Breast epithelium (tissue), 4 donors: ENCODE measurements around the gene ZNF606. TPM values are rescaled to one million over a fixed set of nuclear protein-coding genes. Genes with fewer than 3 reads are reported as not detected.

ENCODE experiments used
- DNase-seq, 2 donors: peaks; one replicate each; pipeline ENCODE4 v3.0.0-alpha.2; 2019; ENCODE audit warnings: low spot score in 2 of 2
- H3K27ac ChIP-seq, 2 donors: fragments of 200-600 bp; sonication (generic) in 1 of 2; one replicate each; pipeline ENCODE4 v1.5.1; 2016 to 2019; ENCODE audit warnings: mild to moderate bottlenecking in 1 of 2
- H3K27me3 ChIP-seq, 2 donors: fragments of 200-600 bp; sonication (generic) in 1 of 2; one replicate each; pipeline versions ENCODE4 v1.5.1 to v1.6.0; 2017 to 2019; ENCODE audit warnings: control low read depth in 1 of 2, mild to moderate bottlenecking in 1 of 2
- H3K36me3 ChIP-seq: fragments of 200-600 bp; one replicate; pipeline ENCODE4 v1.5.1; 2019
- H3K4me1 ChIP-seq, 2 donors: fragments of 200-600 bp; sonication (generic); one replicate each; pipeline ENCODE4 v1.5.1; 2016 to 2019; ENCODE audit warnings: control low read depth in 1 of 2
- H3K4me3 ChIP-seq, 3 donors: fragments of 200-600 bp; sonication (generic); 1 replicate in 2 of 3; 2 replicates in 1 of 3; pipeline ENCODE4 v1.5.1; 2016 to 2019; ENCODE audit warnings: mild to moderate bottlenecking in 3 of 3, moderate library complexity in 2 of 3
- H3K9me3 ChIP-seq, 2 donors: fragments of 200-600 bp; sonication (generic) in 1 of 2; one replicate each; pipeline ENCODE4 v1.5.1; 2016 to 2019; ENCODE audit warnings: control low read depth in 1 of 2
- POLR2A ChIP-seq: fragments of 450-650 bp; IDR thresholded peaks from one replicate; pipeline ENCODE4 v1.6.1; 2016; ENCODE audit warnings: antibody characterized with exemption, mild to moderate bottlenecking, moderate library complexity
- POLR2AphosphoS5 ChIP-seq, 3 donors: sonication (generic); formaldehyde crosslinking; IDR thresholded peaks; one replicate each; pipeline ENCODE4 v1.6.1; 2017; ENCODE audit warnings: antibody characterized with exemption in 3 of 3
- intact Hi-C: fragments of 100-400 bp; cut with DNase I; formaldehyde crosslinking; loops from one replicate; pipeline ENCODE4 v1.15.1; 2023; ENCODE audit warnings: low total_unique reads
- total RNA-seq, 3 donors: library from RNA; depleted of rRNA; stranded (reverse); fragments of >200 nt; gene quantifications; one replicate each; pipeline ENCODE4 v1.1.0, GENCODE V29; 2016
- TF ChIP-seq, protein P1 (sequence below), 3 donors: fragments of 450-650 bp; IDR thresholded peaks; one replicate each; pipeline ENCODE4 v1.5.1; 2016 to 2017; ENCODE audit warnings: antibody characterized with exemption in 3 of 3, mild to moderate bottlenecking in 3 of 3, moderate library complexity in 3 of 3

Gene ZNF606
- total RNA-seq, 3 donors from 2014 or later, result 12.0 to 46.5 (median 21.6) TPM

DNA sequence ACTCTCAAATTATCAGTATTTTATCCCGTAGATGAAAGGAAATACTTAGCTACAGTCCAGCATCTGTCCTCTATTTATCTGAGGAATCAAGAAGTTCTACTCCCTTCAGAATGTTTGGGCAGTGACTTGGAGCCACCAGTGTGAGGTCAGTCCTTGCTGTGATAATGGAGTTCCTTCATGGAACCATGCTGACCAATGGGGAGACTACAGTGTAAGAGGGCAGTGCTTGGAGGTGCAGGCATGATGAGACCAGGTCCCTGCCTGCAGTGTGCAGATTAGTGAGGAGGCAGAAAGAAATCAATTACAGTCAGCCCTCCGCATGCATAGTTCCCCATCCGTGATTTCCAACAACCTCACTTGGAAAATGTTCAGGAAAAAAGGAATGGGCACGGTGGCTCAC is 28.2 kb downstream of the ZNF606 start, which contains the start of gene C19orf18:
Gene C19orf18, minus strand, starts transcription at position 101 of the 400 bp plus-strand sequence. CDS start 102 bp downstream, outside the sequence.
- Histone ChIP-seq H3K4me3 (no peak within 1 kb of the TSS), H3K9me3 (peaks cover 94 to 100% of the 10 kb centered on the region in 2 donors), H3K4me1 (no peaks in the 10 kb centered on the region), H3K27me3 (no peaks in the 10 kb centered on the region), H3K27ac (no peak within 1 kb of the TSS), H3K36me3 (peaks cover 12% of the 10 kb centered on the region)
- TF ChIP-seq, protein P1, sequence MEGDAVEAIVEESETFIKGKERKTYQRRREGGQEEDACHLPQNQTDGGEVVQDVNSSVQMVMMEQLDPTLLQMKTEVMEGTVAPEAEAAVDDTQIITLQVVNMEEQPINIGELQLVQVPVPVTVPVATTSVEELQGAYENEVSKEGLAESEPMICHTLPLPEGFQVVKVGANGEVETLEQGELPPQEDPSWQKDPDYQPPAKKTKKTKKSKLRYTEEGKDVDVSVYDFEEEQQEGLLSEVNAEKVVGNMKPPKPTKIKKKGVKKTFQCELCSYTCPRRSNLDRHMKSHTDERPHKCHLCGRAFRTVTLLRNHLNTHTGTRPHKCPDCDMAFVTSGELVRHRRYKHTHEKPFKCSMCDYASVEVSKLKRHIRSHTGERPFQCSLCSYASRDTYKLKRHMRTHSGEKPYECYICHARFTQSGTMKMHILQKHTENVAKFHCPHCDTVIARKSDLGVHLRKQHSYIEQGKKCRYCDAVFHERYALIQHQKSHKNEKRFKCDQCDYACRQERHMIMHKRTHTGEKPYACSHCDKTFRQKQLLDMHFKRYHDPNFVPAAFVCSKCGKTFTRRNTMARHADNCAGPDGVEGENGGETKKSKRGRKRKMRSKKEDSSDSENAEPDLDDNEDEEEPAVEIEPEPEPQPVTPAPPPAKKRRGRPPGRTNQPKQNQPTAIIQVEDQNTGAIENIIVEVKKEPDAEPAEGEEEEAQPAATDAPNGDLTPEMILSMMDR (IDR thresholded peaks at IDR 0.05), result no peak
- no peak for TF ChIP-seq POLR2A
- TF ChIP-seq POLR2AphosphoS5 (IDR thresholded peaks at IDR 0.05), result no peak
- intact Hi-C loops, result no loop called here
- no peak for DNase-seq

DNA sequence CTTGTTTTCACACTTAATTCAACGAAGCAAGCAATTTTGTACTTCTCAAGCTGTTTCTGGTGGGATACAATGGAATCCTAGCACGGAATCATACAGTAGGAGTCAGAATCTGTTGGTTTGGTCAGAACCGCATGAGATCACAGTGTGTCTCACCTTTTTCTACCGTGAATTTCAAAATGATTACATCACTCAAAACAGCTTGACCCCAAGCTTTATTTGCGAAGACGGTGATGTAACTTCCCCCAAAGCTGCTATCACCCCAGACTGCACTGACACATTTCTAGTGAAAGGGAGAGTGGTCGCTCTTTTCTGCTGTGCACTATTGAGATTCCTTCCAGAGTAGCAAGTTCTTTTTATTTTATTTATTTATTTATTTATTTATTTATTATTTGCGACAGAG is 37.9 kb downstream of the ZNF606 start:
- DNase-seq, result no peak
- H3K27ac ChIP-seq, result no peak overlapping the region
- H3K27me3 ChIP-seq, result no peaks in the 10 kb centered on the region
- no peak overlapping the region for H3K4me3 ChIP-seq
- no peaks in the 10 kb centered on the region for H3K4me1 ChIP-seq
- no peaks in the 10 kb centered on the region for H3K36me3 ChIP-seq
- TF ChIP-seq POLR2A, result no peak
- intact Hi-C loops, result no loop called here
- H3K9me3 ChIP-seq, result peaks cover 82 to 95% of the 10 kb centered on the region in 2 donors

DNA sequence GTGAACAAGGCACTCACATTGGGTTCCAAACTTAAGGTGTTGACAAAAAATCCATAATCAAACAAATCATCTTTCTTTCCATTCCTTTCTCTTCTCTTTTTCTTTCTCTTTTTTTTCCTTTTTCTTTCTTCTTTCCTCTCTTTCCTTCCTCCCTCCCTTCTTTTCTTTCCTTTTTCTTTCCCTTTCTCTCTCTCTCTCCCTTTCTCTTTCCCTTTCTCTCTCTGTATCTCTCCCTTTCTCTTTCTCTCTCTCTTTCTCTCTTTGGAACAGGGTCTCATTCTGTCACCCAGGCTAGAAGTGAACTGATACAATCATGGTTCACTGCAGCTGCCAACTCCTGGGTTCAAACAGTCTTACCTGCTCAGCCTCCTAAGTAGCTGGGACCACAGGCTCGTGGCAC is 40.8 kb downstream of the ZNF606 start:
- H3K27me3 ChIP-seq, result no peaks in the 10 kb centered on the region
- intact Hi-C loops, result no loop called here
- peaks cover 78 to 90% of the 10 kb centered on the region in 2 donors for H3K9me3 ChIP-seq
- H3K4me1 ChIP-seq, result no peaks in the 10 kb centered on the region
- H3K4me3 ChIP-seq, result no peak overlapping the region
- TF ChIP-seq POLR2AphosphoS5 (IDR thresholded peaks at IDR 0.05), result no peak
- TF ChIP-seq POLR2A, result no peak
- TF ChIP-seq, protein P1 (IDR thresholded peaks at IDR 0.05), result no peak
- H3K27ac ChIP-seq, result no peak overlapping the region
- H3K36me3 ChIP-seq, result no peaks in the 10 kb centered on the region
- no peak for DNase-seq

DNA sequence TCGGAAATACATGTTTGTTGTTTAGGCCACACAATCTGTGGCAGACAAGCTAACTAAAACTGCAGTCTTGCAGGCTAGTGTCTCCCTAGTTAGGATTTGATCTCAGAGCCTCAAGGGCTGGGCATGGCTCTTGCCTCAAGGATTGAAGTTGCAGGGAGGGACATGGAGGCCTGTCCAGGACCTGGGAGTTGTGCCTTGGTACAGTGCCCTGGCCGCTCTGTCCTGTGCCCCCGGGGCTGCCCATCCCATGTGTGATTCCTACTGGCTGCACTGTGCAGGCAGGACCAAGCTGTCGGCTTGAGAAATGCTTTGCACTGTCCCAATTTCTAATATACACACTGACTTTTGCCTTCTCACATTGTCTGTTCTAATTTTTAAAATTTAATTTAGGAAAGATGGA is 47.6 kb downstream of the ZNF606 start:
- no peaks in the 10 kb centered on the region for H3K4me1 ChIP-seq
- no peak for DNase-seq
- H3K27me3 ChIP-seq, result no peaks in the 10 kb centered on the region
- H3K9me3 ChIP-seq, result peaks cover 57 to 67% of the 10 kb centered on the region in 2 donors
- no peak overlapping the region for H3K27ac ChIP-seq
- TF ChIP-seq, protein P1 (IDR thresholded peaks at IDR 0.05), result no peak
- H3K4me3 ChIP-seq, result no peak overlapping the region
- intact Hi-C loops, result no loop called here
- H3K36me3 ChIP-seq, result no peaks in the 10 kb centered on the region

DNA sequence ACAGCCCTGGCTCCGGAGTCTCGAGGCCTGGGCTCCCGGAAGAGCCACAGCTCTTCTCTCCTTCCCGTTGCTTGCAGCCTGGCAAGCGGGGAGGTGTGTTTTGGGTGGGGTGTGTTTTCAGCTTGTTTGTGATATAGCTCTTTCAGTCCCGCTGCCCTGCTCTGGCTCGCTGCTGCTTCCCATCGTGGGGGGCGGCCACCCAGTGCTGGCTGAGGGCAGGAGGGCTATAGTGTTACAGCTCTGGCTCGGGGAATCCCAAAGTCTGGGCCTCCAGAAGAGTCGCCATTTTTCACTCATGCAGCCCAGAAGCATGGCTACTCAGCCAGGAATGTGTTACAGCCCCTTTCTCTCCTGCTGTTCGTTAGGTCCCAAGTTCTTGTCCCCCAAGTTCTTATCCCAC is 52.9 kb downstream of the ZNF606 start:
- DNase-seq, result no peak
- TF ChIP-seq, protein P1 (IDR thresholded peaks at IDR 0.05), result no peak
- H3K4me3 ChIP-seq, result no peak overlapping the region
- peaks cover 40 to 43% of the 10 kb centered on the region in 2 donors for H3K9me3 ChIP-seq
- H3K27me3 ChIP-seq, result no peaks in the 10 kb centered on the region
- H3K36me3 ChIP-seq, result no peaks in the 10 kb centered on the region
- intact Hi-C loops, result no loop called here
- no peaks in the 10 kb centered on the region for H3K4me1 ChIP-seq
- H3K27ac ChIP-seq, result no peak overlapping the region

DNA sequence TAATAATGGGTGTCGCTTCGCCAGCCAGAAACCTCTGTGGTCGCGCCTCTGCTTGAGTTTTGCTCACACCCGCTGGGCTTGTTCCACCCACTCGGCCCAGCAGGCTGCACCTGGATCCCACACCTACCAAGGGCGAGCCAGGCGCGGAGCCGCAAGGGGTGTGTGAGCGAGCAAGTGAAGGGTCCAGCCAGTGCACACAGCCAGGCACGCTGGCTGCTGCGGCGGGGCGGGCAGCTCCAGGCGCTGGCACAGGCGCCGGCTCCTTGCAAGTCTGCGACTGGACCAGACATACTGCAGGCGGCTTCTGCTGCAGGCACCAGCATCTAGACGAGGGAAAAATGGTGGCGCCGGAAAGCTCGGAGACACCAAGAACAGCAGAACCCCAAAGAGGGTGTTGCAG is 53.3 kb downstream of the ZNF606 start:
- H3K9me3 ChIP-seq, result peaks cover 44% of the 10 kb centered on the region in 2 donors
- TF ChIP-seq, protein P1 (IDR thresholded peaks at IDR 0.05), result no peak
- TF ChIP-seq POLR2AphosphoS5 (IDR thresholded peaks at IDR 0.05) (no peak), POLR2A (no peak)
- no peaks in the 10 kb centered on the region for H3K36me3 ChIP-seq
- H3K27me3 ChIP-seq, result no peaks in the 10 kb centered on the region
- H3K27ac ChIP-seq, result no peak overlapping the region
- no peak for DNase-seq
- no peak overlapping the region for H3K4me3 ChIP-seq
- intact Hi-C loops, result no loop called here
- H3K4me1 ChIP-seq, result no peaks in the 10 kb centered on the region
